Activated effector memory CD4-positive, alpha-beta T cell treated with anti-CD3 and anti-CD28 coated beads, Interleukin-2, amount 50 U/mL, for 16 hours (primary cell): Measurements from ENCODE around the gene EEF1AKMT3.

Experiments
- DNase-seq: peaks from one replicate; pipeline ENCODE4 v3.0.0-alpha.2; 2020

Gene EEF1AKMT3

DNA sequence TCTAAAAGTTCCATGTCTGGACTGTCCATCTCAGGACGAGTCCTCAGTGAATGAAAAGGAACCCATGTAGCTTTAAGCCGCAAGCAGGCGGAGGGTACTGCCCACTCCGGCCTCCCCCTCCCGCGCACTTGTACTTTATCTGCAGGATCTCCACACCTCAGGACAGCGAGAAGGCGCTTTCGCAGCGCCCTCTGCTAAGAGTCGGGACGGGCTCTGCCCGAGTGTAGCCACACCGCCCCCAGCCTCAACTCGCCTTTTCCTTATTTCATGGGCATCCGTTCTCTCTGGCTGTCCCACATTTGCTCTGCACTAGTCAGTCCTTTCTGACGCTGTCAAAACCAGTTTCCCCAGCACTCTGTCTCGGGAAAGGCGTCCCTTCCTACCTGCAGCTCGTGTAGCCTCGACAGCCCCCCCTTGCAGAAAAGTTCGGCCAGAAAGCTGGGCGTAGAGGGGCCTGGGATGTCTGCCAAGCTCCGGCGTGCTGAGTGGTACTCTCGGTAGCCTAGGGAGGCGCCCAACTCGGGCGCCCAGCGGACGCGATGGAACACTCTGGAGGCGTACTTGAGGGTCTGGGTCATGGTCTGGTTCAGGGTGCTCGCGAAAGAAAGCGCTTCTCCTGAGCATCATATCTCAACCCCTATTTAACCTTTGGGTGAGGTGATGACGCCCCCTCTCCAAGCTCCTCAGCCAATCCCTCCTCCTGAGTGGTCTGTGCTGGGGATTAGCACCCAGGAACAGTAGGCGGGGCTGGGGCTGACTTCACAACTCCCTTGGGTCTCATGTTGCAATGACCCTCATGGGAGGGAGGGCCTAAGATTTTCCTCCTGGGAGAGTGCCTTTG, 5.7 kb upstream of the EEF1AKMT3 start, which contains the start of gene CYP27B1:
CYP27B1 (minus strand) TSS at position 615 of the 841 bp plus-strand sequence; CDS start at position 578, 37 bp downstream.
- no peak for DNase-seq

DNA sequence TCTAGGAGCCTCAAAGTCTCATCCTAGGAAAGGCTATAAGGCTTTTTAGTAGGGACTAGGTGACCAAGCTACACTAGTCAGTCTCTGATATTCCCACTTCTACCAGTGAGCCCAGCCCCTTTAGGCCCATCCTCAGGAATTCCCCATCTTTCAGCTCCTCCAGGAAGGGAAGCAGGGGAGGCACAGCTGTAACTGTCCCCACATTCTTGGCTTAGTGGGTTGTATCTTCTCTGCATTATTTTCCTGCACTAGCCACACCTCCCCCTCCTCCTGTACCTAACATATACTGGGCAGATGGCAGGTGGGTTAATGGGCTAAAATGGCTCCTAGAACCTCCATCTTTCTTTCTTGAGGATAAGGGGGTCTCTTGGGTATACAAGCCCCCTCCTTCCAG, 5.1 kb upstream of the EEF1AKMT3 start:
- DNase-seq = no peak

DNA sequence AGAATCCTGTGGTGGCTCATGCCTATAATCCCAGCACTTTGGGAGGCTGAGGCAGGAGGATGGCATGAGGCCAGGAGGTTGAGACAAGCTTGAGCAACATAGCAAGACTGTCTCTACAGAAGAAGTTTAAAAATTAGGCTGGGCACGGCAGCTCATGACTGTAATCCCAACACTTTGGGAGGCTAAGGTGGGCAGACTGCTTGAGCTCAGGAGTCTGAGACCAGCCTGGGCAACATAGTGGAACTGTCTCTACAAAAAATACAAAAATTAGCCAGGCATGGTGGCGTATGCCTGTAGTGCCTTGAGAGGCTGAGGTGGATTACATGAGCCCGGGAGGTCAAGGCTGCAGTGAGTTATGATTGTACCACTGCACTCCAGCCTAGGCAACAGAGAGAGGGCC, 4.5 kb upstream of the EEF1AKMT3 start:
- DNase-seq = no peak

DNA sequence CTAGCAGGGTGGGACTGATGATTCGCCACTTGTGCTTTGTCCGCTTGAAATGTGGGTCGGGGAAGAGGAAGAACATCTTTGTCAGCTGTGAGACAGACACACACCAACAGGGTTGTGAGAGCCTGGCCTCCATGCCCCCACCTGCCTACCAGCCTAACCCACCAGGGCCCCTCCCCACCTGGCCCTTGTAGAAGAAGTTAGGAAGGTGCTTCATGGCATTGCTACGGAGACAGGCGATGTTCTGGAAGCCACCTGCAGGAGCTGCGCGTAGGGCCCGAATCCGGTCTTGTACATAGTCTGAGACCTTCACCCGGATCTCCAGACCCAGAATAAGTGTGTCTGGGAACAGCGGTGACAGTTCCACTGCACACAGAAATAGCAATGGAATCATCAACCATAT, 2.8 kb upstream of the EEF1AKMT3 start:
- DNase-seq = peak; percentile 60

DNA sequence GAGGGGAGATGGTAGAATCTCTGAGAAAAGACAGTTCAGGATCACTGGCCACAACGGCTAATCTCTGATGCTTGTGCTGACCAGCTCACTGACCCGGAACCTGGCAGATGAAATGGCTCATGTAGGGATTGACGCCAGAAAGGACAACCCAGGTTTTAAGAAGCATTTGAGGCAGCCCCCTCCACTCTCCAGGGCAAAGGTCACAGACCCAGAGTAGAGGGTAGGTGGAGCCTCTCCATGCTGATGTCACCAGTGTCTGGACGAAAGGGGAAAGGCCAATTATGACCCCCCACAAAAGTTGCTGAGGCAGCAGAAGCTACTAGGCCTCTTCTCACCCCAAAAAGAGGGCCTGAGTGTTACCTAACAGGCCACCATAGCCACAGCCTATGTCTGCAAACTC, 1.7 kb upstream of the EEF1AKMT3 start:
- peak; percentile 55 for DNase-seq

DNA sequence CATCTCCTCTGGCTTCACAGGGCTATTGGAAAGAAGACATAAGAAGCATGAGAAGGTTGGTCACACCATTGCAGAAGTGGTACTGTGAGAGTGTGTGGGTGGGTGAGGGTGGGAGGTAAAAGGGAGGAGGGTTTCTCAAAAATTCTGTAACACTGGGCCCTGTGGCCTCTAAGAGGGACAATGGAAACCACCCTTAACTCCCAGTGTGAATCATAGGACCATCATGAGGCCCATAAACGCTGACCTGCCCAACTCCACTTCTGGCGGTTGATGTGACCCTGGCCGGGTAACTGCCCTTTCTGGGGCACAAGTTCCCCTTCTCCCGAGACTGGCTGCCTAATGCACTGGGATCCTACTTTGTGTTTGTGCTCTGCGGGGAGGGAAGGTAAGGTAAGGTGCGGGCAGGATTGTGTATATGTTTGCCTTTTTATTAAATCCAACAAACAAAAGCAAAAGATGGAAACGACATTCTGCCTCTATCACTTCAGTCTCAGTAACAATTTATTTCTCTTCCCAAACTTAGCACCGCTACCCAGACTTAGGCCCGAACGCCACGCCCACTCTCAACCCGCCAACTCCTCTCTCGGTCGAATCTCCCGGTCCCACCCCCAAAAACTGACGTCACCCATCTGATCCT, 1.1 kb upstream of the EEF1AKMT3 start:
- DNase-seq = peak; percentile 94

DNA sequence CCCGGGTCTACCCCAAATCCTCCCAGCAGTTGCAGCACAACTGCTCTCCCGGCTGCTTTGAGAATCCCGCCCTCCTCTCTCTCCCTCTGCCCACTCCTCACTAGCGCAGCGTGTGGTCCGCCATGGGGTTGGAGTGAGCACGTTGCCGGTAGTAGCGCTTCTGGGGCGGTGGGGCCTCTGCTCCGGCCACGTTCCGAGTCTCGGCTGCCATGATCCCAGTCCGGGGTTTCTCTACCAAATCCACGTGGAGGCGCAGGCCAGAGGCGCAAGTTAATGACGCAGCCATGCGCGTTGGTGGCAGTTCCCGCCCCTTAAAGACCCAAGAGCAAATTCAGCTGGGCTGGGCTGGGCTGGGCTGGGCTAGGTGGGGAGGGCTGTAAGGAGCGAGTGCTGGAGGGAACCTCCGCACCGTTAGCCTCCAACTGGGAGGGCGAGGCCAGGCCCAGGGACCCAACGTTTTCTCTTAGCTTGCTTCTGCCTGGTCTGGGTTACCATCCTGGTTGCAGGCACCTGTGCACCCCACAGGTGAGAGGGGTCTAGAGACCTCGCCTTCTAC, 463 bp upstream of the EEF1AKMT3 start, which contains the start of gene METTL1:
METTL1 (minus strand) TSS at position 233 of the 556 bp plus-strand sequence; CDS start at position 211, 22 bp downstream.
- DNase-seq = peak; percentile 97

DNA sequence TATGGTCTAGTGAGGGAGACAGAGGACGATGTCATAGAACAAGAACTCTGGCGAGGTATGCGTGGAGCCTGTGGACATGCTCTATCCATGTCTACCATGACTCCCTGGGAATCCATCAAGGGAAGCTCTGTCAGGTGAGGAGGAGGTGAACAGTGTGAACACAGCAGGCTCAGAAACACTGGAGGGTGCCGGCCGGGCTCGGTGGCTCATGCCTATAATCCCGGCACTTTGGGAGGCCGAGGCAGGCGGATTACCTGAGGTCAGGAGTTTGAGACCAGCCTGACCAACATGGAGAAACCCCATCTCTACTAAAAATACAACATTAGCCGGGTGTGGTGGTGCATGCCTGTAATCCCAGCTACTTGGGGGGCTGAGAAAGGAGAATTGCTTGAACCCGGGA, 2.2 kb downstream of the EEF1AKMT3 start:
- DNase-seq = peak; percentile 45

DNA sequence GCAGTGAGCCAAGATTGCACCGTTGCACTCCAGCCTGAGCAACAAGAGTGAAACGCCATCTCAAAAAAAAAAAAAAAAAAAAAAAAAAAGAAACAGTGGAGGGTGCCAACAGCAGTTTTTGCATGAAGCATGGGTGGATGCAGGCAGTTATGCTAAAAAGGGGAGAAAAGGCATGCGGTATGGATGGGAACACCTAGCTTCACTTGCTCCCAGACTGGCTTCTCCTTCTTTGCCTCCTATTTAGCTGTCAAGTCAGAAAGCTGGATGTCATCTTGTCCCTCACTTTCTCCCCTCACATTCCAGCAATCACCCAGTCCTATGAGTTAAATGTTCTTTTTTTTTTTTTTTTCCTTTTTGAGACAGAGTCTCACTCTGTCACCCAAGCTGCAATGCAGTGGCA, 2.6 kb downstream of the EEF1AKMT3 start:
- no peak for DNase-seq

DNA sequence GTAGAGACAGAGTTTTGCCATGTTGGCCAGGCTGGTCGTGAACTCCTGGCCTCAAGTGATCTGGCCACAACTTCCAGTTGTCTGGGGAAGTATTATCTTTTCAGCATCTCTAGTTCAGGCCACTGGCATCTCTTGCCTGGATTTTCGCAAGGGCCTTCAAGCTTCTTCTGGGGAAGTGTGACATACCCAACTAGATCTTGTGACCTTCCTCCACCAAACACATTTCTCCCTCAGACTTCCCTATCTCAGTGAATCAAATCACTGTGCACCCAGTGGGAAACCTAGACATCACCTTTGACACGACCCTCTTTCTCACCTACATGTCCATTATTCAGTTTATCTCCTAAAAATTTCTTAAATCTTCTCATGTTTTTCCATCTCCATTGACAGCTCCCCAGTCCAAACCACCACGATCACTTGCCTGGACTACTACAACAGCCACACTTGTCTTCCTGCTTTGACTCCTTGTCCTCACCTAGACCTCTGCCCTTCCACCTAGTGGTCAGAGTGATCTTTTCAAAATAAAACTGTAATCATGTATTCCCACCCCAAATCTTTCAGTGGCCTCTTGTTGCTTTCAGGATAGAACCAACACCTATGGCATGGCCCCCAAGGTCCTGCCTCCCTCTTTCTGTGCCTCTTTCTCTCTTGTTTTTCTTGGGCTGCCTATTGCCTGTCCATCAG, 3.3 kb downstream of the EEF1AKMT3 start:
- DNase-seq = no peak

DNA sequence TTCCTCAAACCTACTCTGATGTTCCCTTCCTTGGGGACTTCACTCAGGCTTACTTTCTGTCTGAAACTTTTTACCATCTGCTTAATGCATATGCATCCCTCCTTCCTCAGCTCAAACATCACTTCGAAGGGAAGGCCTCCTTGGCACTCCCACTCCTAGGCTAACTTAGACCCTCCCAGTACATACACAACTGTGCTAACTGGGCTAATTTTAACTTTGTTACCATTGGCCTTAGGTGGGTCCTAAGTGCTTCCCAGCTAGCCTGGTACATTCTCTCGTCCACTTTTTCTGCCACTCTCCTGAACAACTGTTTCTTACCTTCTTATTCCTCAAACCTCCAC, 3.8 kb downstream of the EEF1AKMT3 start:
- no peak for DNase-seq

DNA sequence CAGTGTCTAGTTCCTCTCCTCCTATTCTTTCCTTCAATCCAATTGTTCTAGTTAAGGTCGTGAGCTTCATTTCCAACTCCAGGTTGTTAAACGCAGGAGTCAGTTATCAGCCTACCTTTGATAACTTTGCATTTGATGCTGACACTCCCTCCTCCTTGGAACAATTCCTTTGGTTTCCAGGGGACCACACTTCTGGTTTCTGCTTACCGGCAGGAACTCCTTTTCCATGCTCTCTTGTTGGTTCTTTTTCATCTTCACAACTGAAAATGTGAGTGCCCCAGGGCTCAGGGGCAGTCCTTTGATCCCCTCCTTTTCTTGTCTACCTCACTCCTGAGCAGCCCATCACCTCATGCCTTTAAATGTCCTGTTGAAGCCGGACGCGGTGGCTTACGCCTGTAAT, 5.0 kb downstream of the EEF1AKMT3 start:
- no peak for DNase-seq

DNA sequence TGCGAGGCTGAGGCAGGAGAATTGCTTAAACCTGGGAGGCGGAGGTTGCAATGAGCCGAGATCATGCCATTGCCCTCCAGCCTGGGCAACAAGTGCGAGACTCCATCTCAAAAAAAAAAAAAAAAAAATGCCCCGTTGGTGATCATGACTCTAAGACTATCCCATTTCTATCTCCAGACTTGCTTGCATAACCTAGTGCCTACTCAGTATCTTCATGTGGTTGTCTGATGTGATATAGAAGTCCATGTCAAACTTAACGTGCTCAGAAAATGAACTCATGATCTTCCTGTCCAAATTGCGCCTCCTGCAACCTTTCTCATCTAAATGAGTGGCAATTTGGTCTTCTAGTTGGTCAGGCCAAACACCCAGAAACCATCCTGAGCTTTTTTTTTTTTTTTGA, 5.5 kb downstream of the EEF1AKMT3 start:
- DNase-seq = no peak

DNA sequence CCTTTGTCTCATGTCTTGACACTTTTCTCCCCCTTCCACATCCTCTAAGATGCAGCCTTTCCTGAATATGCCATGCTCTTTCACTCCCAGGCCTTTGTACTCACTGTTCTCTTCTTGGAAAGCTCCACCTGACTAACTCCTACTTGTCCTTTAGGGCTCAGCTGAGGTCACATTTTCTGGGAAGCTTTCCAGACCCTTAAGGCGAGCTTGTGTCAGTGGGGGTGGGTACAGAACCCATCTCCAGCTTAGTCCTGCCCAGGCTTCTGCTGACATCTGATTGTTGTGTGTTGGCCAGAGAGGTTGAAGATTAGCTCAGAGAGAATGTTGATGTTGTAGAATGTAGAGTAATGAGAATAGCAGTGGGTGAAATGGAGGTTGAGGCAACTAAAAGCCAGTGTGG, 7.3 kb downstream of the EEF1AKMT3 start:
- no peak for DNase-seq

DNA sequence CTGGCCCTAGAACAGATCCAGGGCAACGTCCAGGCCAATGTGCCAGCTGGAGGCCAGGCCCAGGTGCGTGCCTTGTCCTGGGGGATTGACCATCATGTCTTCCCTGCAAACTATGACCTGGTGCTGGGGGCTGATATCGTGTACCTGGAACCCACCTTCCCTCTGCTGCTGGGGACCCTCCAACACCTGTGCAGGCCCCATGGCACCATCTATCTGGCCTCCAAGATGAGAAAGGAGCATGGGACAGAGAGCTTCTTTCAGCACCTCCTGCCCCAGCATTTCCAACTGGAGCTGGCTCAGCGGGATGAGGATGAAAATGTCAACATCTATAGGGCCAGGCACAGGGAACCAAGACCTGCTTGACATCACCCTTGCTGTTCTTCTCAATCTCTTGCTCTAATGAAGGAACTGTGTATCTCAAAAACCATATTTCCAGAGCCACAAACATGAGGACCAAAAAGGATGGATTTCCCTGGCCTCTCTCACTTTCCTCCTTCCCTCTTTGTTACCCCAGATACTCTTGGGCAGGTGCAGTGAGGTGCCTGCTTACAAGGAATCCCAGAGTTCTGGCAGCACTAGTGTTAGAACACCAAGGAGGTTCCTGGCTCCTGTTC, 8.0 kb downstream of the EEF1AKMT3 start:
- no peak for DNase-seq

DNA sequence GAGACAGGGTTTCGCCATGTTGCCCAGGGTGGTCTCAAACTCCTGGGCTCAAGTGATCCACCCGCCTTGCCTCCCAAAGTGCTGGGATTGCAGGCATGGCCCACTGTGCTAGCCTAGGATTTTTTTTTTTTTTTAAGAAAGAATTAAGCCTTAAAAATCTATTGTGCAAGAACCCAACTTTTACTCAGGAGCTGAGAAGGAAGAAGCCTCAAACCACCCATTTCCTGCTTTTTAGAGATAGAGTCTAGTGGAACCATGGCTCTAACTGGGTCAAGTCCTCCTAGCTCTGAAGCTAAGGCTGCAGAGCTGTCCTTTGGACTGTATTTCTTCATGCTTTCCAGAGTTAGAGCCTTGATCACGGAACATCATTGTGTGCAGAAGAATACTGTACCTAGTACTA, 8.8 kb downstream of the EEF1AKMT3 start:
- DNase-seq = no peak

DNA sequence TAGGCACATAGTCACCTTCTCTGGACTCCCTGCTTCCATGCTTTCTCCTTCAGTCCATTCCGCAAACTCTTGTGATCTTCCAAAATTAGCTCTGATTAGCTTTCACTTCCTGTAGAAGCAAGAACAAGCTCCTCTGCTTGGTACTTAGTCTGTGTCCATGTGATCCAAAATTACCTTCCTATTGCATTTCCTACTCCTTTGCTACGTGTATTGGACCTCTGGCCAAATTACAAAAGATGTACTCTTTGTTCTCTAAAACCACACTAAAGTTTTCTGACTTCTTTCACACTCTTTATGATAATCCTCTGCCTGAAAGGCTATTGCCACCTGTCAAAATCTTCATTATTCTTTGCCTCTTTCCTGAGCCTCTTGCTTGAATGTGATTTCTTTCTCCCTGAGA, 9.4 kb downstream of the EEF1AKMT3 start:
- no peak for DNase-seq

DNA sequence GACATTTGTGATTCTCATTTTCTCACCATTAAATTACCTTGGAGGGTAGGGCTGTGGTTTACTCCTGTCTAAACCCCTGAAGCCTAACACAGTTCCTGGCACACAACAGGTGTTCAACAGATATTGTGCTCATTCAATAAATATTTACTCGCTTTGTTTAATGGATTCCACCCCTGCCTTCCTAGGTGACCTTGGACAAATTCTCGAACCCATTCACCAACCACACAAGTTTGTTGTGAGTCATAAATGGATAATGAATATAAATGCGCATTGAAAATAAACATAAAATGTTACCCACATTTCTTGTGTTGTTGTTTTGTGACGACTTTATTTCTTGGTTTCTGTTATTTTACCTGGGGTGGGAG, 9.8 kb downstream of the EEF1AKMT3 start:
- no peak for DNase-seq

DNA sequence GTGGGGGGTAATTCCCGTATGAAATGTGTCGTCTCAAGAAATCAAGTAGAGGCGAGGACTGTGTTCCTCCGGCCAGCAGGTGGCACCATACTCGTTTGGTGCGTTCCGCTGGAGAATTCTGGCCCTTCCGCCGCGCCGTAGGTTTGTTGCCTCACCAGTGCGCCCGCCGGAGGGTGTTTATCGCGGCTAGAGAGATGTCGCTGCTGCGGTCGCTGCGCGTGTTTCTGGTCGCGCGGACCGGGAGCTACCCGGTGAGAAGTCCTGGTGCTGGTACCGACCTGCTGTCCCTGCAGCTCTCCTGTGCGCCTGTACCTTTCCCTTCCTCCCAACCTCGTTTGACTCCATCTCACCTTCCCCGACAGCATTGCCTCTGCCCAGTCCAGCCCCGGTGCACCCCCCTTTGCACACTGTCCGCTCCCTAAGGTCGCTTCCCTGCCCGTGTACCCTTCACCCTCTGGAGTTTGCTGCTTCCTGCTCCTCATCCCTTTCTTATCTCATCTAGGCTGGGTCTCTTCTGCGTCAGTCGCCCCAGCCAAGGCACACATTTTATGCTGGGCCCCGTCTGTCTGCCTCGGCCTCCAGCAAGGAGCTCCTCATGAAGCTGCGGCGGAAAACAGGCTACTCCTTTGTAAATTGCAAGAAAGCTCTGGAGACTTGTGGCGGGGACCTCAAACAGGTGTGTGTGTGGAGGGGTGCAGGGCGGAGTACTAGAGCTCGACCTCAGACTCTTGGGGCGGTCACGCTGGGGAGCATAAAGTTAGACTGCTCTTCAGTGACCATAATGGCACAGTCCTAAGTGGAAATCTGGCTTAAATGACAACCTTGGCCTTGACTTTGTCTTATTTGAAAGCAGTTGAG, 10.4 kb downstream of the EEF1AKMT3 start, which contains the start of gene TSFM:
TSFM (plus strand) TSS at position 180 of the 858 bp plus-strand sequence; CDS start at position 195, 15 bp downstream.
- DNase-seq = peak; percentile 99

DNA sequence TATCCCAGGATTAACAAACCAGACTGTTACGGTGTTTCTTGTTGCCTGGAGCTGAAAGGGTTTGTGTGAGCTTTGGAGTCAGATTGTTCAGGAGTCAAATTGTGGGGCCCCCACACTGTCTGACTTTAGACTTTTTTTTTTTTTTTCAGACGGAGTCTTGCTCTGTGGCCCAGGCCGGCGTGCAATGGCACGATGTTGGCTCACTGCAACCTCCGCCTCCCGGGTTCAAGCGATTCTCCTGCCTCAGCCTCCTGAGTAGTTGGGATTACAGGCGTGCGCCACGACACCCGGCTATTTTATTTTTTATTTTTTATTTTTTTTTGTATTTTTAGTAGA, 11.0 kb downstream of the EEF1AKMT3 start:
- no peak for DNase-seq

DNA sequence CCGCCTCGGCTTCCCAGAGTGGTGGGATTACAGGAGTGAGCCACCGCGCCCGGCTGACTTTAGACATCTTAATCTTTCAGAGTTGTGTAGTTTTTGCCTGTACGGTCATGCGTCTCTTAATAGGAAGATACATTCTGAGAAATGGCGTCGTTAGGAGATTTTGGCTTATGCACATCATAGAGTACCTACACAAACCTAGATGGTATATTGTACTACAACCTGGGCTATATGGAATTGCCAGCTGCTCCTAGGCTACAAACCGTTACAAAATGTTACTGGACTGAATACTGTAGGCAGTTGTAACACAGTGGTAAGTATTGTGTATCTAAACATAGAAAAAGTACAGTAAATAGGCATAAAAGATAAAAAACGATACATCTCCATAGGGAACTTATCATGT, 11.4 kb downstream of the EEF1AKMT3 start:
- no peak for DNase-seq

DNA sequence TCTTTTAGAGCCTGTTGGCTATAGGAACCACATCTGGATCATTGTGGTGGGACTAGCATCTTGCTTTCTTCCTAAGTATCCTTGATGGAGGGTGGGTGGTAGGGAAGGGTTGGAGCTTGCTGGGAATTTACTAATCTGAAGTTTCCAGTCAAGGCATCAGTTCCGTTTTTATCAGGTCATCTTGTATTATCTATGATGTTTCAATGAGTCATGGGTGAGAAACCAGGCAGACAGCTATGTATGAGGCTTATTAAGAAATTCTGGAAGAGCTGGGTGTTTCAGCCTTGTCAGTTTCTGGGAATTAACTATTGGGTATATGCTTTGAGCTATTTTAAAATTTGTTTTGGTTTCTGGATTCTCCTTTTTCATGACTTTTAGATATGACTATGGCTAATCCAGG, 21.5 kb downstream of the EEF1AKMT3 start:
- no peak for DNase-seq
